ENCODE data around the gene MRS2. TPM values are rescaled to one million over a fixed set of nuclear protein-coding genes. Genes with fewer than 3 reads are reported as not detected.
"Not testable (repeated sequence)": the region's sequence is repeated elsewhere in the genome, so short reads cannot be mapped to it uniquely, and the experiment has no call there.

Gene MRS2
- polyA plus RNA-seq, 1 donor: 27.0 TPM

DNA sequence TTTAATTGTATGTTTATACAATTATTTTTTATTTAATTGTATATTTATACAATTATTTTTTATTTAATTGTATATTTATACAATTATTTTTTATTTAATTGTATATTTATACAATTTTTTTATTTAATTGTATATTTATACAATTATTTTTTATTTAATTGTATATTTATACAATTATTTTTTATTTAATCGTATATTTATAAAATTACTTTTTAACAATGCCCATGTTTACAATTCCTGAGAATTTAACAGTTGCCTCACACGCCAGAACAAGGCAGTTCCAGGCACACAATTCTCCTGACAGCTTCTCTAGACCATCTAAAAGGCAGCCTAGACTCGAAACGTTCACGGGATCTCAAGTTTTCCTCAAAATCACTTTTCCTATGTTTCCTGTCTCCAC is 40.4 kb upstream of the MRS2 start:
- H3K27me3 ChIP-seq (ENCODE audit: control insufficient read depth, insufficient read depth, low read length); DNase-seq; H3K36me3 ChIP-seq (ENCODE audit: control insufficient read depth, insufficient read depth, low read length); H3K4me1 ChIP-seq (ENCODE audit: control insufficient read depth, insufficient read depth, low read length); H3K9me3 ChIP-seq (ENCODE audit: control insufficient read depth, low read depth, low read length); H3K4me3 ChIP-seq (ENCODE audit: low read length); H3K27ac ChIP-seq (ENCODE audit: low read length): not testable (repeated sequence)
- 86% methylated on average over 1 of the region's 5 CpGs for WGBS (ENCODE audit: insufficient coverage, low lambda C conversion rate)

DNA sequence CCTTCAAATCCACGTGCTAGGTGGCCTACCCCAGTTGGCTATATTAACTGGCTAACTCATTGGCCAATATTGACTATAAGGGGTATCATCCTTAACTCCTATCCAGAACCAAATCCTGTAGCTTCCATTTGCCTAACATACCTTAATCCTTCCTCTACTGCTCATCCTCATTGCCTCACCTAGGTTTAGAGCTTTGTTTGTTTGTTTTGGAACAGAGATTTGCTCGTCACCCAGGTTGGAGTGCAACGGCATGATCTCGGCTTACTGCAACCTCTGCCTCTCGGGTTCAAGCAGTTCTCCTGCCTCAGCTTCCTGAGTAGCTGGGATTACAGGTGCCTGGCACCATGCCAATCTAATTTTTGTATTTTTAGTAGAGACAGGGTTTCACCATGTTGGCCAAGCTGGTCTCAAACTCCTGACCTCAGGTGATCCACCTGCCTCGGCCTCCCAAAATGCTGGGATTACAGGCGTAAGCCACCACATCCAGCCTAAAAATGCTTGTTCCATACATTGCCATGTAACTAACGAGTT is 37.6 kb upstream of the MRS2 start:
- not testable (repeated sequence) for H3K27ac ChIP-seq (ENCODE audit: low read length); H3K9me3 ChIP-seq (ENCODE audit: control insufficient read depth, low read depth, low read length); H3K27me3 ChIP-seq (ENCODE audit: control insufficient read depth, insufficient read depth, low read length); DNase-seq; H3K4me3 ChIP-seq (ENCODE audit: low read length); H3K4me1 ChIP-seq (ENCODE audit: control insufficient read depth, insufficient read depth, low read length); H3K36me3 ChIP-seq (ENCODE audit: control insufficient read depth, insufficient read depth, low read length)
- no CpG with 5 or more reads among the region's 8 CpGs for WGBS (ENCODE audit: insufficient coverage, low lambda C conversion rate)

DNA sequence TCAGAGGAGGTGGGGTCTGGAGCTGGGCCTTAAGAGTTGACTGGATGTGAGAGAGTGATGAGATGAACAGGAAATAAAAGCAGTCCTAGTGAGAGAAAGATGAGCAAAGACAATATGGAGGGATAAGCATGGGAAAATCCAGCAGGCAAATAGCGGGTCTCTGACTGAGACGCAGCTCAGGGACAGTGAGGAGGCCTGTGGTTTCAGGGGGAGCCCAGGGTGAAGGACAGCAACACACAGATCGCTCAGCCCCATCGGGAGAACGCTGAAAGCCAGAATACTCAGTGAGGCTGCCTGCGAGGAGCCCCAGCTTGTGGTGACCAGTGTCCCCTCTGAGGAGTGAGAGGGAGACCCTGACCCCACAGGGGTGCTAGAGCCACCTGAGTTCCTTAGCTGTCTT is 28.1 kb upstream of the MRS2 start:
- H3K4me1 ChIP-seq (ENCODE audit: control insufficient read depth, insufficient read depth, low read length): no peaks in the 10 kb centered on the region
- DNase-seq: no peak
- no peaks in the 10 kb centered on the region for H3K9me3 ChIP-seq (ENCODE audit: control insufficient read depth, low read depth, low read length)
- no peaks in the 10 kb centered on the region for H3K36me3 ChIP-seq (ENCODE audit: control insufficient read depth, insufficient read depth, low read length)
- H3K27ac ChIP-seq (ENCODE audit: low read length): no peak overlapping the region
- H3K4me3 ChIP-seq (ENCODE audit: low read length): no peak overlapping the region
- no CpG with 5 or more reads among the region's 6 CpGs for WGBS (ENCODE audit: insufficient coverage, low lambda C conversion rate)
- no peaks in the 10 kb centered on the region for H3K27me3 ChIP-seq (ENCODE audit: control insufficient read depth, insufficient read depth, low read length)

DNA sequence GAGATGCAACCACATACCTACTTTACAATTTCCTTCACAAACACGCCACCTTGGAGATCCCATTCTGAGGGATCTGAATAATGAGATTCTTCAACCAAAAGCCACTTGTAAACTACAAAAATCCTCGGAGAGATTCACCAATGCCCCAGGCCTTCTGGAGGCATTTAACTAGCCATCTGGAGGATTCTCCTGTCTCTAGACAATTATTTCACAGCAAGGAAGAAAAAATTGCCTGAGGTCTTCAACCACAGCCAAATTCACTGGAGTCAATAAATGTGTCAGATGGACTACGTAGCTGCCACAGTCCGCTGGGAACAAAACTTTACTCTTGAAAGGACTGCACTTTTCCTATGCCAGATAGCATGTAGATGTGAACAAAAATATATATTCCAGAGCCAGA is 25.9 kb upstream of the MRS2 start:
- Histone ChIP-seq H3K4me1 (ENCODE audit: control insufficient read depth, insufficient read depth, low read length) (no peaks in the 10 kb centered on the region), H3K4me3 (ENCODE audit: low read length) (no peak overlapping the region), H3K27me3 (ENCODE audit: control insufficient read depth, insufficient read depth, low read length) (no peaks in the 10 kb centered on the region), H3K27ac (ENCODE audit: low read length) (no peak overlapping the region), H3K36me3 (ENCODE audit: control insufficient read depth, insufficient read depth, low read length) (no peaks in the 10 kb centered on the region), H3K9me3 (ENCODE audit: control insufficient read depth, low read depth, low read length) (no peaks in the 10 kb centered on the region)
- no CpG with 5 or more reads among the region's 4 CpGs for WGBS (ENCODE audit: insufficient coverage, low lambda C conversion rate)
- no peak for DNase-seq

DNA sequence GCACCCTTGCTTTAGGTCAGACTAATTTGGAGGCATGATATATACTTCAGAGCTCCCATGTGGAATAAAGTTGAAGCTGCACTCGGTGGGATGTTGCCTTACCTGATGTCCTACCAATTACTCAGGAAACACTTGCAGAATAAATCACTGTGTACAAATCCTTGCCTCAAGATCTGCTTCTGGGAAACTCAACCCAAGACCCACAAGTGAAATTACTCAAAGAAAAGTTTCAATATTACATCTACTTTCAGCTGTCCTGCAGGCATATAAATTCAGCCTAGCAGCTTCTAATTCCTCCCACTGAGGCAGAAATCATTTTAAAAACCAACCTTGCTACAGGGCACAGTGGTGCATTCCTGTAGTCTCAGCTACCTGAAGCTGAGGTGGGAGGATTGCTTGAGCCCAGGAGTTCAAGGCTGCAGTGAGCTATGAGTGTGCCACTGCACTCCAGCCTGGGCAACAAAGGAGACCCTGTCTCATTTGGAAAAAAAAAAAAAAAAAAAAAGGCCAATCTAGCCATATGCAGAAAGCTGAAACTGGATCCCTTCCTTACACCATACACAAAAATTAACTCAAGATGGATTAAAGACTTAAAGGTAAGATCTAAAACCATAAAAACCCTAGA is 24.2 kb upstream of the MRS2 start:
- H3K27me3 ChIP-seq (ENCODE audit: control insufficient read depth, insufficient read depth, low read length): no peaks in the 10 kb centered on the region
- no peak overlapping the region for H3K27ac ChIP-seq (ENCODE audit: low read length)
- WGBS (ENCODE audit: insufficient coverage, low lambda C conversion rate): no CpG with 5 or more reads among the region's 1 CpG
- no peak overlapping the region for H3K4me3 ChIP-seq (ENCODE audit: low read length)
- H3K9me3 ChIP-seq (ENCODE audit: control insufficient read depth, low read depth, low read length): no peaks in the 10 kb centered on the region
- H3K36me3 ChIP-seq (ENCODE audit: control insufficient read depth, insufficient read depth, low read length): no peaks in the 10 kb centered on the region
- peaks cover 3% of the 10 kb centered on the region for H3K4me1 ChIP-seq (ENCODE audit: control insufficient read depth, insufficient read depth, low read length)
- DNase-seq: no peak

DNA sequence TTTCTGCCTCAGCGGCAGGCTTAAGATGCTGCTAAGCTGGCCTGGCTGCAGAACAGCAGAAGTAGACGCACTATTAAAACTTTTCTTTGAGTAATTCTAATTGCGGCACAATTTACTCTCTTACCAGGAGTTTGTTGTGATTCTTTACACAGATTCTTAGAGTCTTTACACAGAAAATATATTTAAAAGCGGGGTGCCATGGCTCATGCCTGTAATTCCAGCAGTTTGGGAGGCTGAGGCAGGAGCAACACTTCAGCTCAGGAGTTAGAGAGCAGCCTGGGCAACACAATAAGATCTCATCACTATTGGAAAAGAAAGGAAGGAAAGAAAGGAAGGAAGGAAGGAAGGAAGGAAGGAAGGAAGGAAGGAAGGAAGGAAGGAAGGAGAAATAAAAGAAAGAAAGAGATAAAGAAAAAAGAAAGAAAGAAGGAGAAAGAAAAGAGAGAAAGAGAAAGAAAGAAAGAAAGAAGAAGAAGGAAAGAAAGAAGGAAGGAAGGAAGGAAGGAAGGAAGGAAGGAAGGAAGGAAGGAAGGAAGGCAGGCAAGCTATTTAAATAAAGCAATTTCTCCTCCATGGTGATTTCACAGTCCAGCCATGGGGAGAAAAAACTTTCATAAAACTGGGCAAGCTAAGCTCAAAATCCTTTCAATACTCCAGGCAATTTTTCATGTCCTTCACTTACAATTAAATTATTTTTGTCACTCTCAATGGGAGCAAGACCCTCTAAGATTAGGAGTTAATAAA is 21.1 kb upstream of the MRS2 start:
- Histone ChIP-seq H3K27ac (ENCODE audit: low read length) (peak overlapping the region; percentile 64), H3K4me1 (ENCODE audit: control insufficient read depth, insufficient read depth, low read length) (peaks cover 6% of the 10 kb centered on the region), H3K27me3 (ENCODE audit: control insufficient read depth, insufficient read depth, low read length) (no peaks in the 10 kb centered on the region), H3K36me3 (ENCODE audit: control insufficient read depth, insufficient read depth, low read length) (no peaks in the 10 kb centered on the region), H3K4me3 (ENCODE audit: low read length) (no peak overlapping the region), H3K9me3 (ENCODE audit: control insufficient read depth, low read depth, low read length) (no peaks in the 10 kb centered on the region)
- 100% methylated on average over 2 of the region's 4 CpGs for WGBS (ENCODE audit: insufficient coverage, low lambda C conversion rate)
- DNase-seq: peak in 1 of 2 donors; percentile 11

DNA sequence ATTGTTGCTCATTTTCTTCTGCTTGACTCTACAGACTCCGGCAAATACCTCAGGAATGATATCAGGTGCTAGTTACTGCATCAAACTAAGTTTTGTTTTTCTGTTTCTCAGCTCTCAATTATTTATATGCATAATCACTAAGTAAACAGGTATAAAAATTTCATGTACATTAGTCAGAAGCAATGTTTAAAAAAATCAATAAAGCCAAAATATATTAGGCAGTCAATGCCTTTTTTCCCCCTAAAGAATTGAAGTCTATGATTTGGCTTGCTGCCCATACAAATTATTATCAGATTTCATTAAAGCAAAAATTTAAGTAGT is 20.6 kb upstream of the MRS2 start:
- peak overlapping the region; percentile 64 for H3K27ac ChIP-seq (ENCODE audit: low read length)
- peaks cover 6% of the 10 kb centered on the region for H3K4me1 ChIP-seq (ENCODE audit: control insufficient read depth, insufficient read depth, low read length)
- H3K36me3 ChIP-seq (ENCODE audit: control insufficient read depth, insufficient read depth, low read length): no peaks in the 10 kb centered on the region
- no peaks in the 10 kb centered on the region for H3K9me3 ChIP-seq (ENCODE audit: control insufficient read depth, low read depth, low read length)
- H3K4me3 ChIP-seq (ENCODE audit: low read length): peak overlapping the region; percentile 32
- DNase-seq: no peak
- WGBS (ENCODE audit: insufficient coverage, low lambda C conversion rate): no CpG with 5 or more reads among the region's 1 CpG
- H3K27me3 ChIP-seq (ENCODE audit: control insufficient read depth, insufficient read depth, low read length): no peaks in the 10 kb centered on the region

DNA sequence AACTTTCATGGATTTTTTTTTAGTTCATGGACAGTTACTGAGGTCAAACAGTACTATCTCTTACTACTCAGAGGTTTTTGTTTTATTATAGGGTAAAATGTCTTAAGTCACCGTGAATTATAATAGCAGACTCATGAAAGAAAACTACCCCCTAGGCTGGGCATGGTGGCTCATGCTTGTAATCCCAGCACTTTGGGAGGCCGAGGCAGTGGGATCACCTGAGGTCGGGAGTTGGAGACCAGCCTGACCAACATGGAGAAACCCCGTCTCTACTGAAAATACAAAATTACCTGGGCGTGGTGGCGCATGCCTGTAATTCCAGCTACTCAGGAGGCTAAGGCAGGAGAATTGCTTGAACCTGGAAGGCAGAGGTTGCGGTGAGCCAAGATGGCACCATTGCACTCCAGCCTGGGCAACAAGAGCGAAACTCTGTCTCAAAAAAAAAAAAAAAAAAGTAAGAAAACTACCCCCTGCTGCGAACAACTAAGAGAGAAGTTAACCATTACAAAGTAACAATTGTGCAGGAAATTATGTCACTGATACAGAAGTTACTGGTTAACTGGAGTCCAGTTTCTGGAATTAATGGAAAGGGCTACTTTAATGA is 19.7 kb upstream of the MRS2 start:
- WGBS (ENCODE audit: insufficient coverage, low lambda C conversion rate): no CpG with 5 or more reads among the region's 9 CpGs
- not testable (repeated sequence) for H3K36me3 ChIP-seq (ENCODE audit: control insufficient read depth, insufficient read depth, low read length); H3K4me1 ChIP-seq (ENCODE audit: control insufficient read depth, insufficient read depth, low read length); H3K9me3 ChIP-seq (ENCODE audit: control insufficient read depth, low read depth, low read length); H3K27me3 ChIP-seq (ENCODE audit: control insufficient read depth, insufficient read depth, low read length)
- Histone ChIP-seq H3K27ac (ENCODE audit: low read length) (peak overlapping the region; percentile 64), H3K4me3 (ENCODE audit: low read length) (peak overlapping the region; percentile 32)
- peak; percentile 16 to 73 for DNase-seq

DNA sequence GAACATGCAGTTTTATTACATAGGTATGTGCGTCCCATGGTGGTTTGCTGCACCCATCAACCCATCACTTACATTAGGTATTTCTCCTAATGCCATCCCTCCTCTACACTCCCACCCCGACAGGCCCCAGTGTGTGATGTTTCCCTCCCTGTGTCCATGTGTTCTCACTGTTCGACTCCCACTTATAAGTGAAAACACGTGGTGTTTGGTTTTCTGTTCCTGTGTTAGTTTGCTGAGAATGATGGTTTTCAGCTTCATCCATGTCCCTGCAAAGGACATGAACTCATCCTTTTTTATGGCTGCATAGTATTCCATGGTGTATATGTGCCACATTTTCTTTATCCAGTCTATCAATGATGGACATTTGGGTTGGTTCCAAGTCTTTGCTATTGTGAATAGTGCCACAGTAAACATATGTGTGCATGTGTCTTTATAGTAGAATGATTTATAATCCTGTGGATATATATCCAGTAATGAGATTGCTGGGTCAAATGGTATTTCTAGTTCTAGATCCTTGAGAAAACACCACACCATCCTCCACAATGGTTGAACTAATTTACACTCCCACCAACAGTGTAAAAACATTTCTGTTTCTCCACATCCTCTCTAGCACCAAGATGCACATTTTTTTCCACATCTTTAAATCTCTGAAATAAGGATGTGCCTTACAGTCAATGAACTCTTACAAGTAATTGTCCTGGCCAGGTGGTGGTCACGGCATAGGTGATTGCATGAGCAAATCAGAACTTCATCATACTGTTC is 18.2 kb upstream of the MRS2 start:
- H3K36me3 ChIP-seq (ENCODE audit: control insufficient read depth, insufficient read depth, low read length); H3K27ac ChIP-seq (ENCODE audit: low read length); H3K9me3 ChIP-seq (ENCODE audit: control insufficient read depth, low read depth, low read length); DNase-seq; H3K4me3 ChIP-seq (ENCODE audit: low read length); H3K4me1 ChIP-seq (ENCODE audit: control insufficient read depth, insufficient read depth, low read length); H3K27me3 ChIP-seq (ENCODE audit: control insufficient read depth, insufficient read depth, low read length): not testable (repeated sequence)
- WGBS (ENCODE audit: insufficient coverage, low lambda C conversion rate): no CpG with 5 or more reads among the region's 5 CpGs

DNA sequence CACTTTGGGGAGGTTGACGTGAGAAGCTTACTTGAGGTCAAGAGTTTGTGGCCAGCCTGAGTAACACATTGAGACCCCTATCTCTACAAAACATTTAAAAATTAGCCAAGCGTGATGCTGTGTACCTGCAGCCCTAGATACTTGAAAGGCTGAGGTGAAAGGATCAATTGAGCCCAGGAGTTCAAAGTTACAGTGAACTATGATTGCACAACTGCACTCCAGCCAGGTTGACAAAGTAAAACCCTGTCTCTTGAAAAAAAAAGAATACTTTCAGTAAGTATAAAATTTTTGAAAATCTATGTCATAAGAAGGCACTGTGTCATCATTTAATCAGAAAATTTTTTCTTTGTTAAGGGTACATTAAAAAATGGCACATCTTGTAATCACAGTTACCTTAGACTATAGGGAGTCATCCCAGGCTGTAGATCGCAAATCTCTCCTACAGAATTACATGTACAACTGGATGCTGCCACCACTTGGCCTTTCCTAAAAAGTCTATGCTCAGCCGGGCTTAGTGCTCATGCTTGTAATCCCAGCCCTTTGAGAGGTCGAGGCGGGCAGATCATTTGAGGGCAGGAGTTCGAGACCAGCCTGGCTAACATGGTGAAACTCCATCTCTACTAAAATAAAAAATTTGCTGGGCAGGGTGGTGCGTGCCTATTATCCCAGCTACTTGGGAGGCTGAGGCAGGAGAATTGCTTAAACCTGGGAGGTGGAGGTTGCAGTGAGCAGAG is 17.0 kb upstream of the MRS2 start:
- Histone ChIP-seq H3K4me3 (ENCODE audit: low read length) (no peak overlapping the region), H3K27me3 (ENCODE audit: control insufficient read depth, insufficient read depth, low read length) (no peaks in the 10 kb centered on the region), H3K4me1 (ENCODE audit: control insufficient read depth, insufficient read depth, low read length) (peaks cover 6% of the 10 kb centered on the region), H3K27ac (ENCODE audit: low read length) (peak overlapping the region; percentile 41), H3K9me3 (ENCODE audit: control insufficient read depth, low read depth, low read length) (no peaks in the 10 kb centered on the region), H3K36me3 (ENCODE audit: control insufficient read depth, insufficient read depth, low read length) (no peaks in the 10 kb centered on the region)
- peak; percentile 21 to 73 for DNase-seq
- no CpG with 5 or more reads among the region's 8 CpGs for WGBS (ENCODE audit: insufficient coverage, low lambda C conversion rate)
